Breast epithelium (tissue), 4 donors: ENCODE data around the gene SLC50A1. TPM values are rescaled to one million over a fixed set of nuclear protein-coding genes. Genes with fewer than 3 reads are reported as not detected.
A peak's percentile ranks its signal among the peaks of the same experiment; 100 is the strongest.
"Not testable (repeated sequence)": the region's sequence is repeated elsewhere in the genome, so short reads cannot be mapped to it uniquely, and the experiment has no call there.

Source experiments
- DNase-seq, 2 donors: peaks; one replicate each; pipeline ENCODE4 v3.0.0-alpha.2; 2019; ENCODE audit warnings: low spot score in 2 of 2
- H3K27ac ChIP-seq, 2 donors: fragments of 200-600 bp; sonication (generic) in 1 of 2; one replicate each; pipeline ENCODE4 v1.5.1; 2016 to 2019; ENCODE audit warnings: mild to moderate bottlenecking in 1 of 2
- H3K27me3 ChIP-seq, 2 donors: fragments of 200-600 bp; sonication (generic) in 1 of 2; one replicate each; pipeline versions ENCODE4 v1.5.1 to v1.6.0; 2017 to 2019; ENCODE audit warnings: control low read depth in 1 of 2, mild to moderate bottlenecking in 1 of 2
- H3K36me3 ChIP-seq: fragments of 200-600 bp; one replicate; pipeline ENCODE4 v1.5.1; 2019
- H3K4me1 ChIP-seq, 2 donors: fragments of 200-600 bp; sonication (generic); one replicate each; pipeline ENCODE4 v1.5.1; 2016 to 2019; ENCODE audit warnings: control low read depth in 1 of 2
- H3K4me3 ChIP-seq, 3 donors: fragments of 200-600 bp; sonication (generic); 1 replicate in 2 of 3; 2 replicates in 1 of 3; pipeline ENCODE4 v1.5.1; 2016 to 2019; ENCODE audit warnings: mild to moderate bottlenecking in 3 of 3, moderate library complexity in 2 of 3
- H3K9me3 ChIP-seq, 2 donors: fragments of 200-600 bp; sonication (generic) in 1 of 2; one replicate each; pipeline ENCODE4 v1.5.1; 2016 to 2019; ENCODE audit warnings: control low read depth in 1 of 2
- POLR2A ChIP-seq: fragments of 450-650 bp; IDR thresholded peaks from one replicate; pipeline ENCODE4 v1.6.1; 2016; ENCODE audit warnings: antibody characterized with exemption, mild to moderate bottlenecking, moderate library complexity
- POLR2AphosphoS5 ChIP-seq, 3 donors: sonication (generic); formaldehyde crosslinking; IDR thresholded peaks; one replicate each; pipeline ENCODE4 v1.6.1; 2017; ENCODE audit warnings: antibody characterized with exemption in 3 of 3
- intact Hi-C: fragments of 100-400 bp; cut with DNase I; formaldehyde crosslinking; loops from one replicate; pipeline ENCODE4 v1.15.1; 2023; ENCODE audit warnings: low total_unique reads
- total RNA-seq, 3 donors: library from RNA; depleted of rRNA; stranded (reverse); fragments of >200 nt; gene quantifications; one replicate each; pipeline ENCODE4 v1.1.0, GENCODE V29; 2016
- TF ChIP-seq, protein P1 (sequence below), 3 donors: fragments of 450-650 bp; IDR thresholded peaks; one replicate each; pipeline ENCODE4 v1.5.1; 2016 to 2017; ENCODE audit warnings: antibody characterized with exemption in 3 of 3, mild to moderate bottlenecking in 3 of 3, moderate library complexity in 3 of 3

SLC50A1 gene
- total RNA-seq, 3 donors from 2014 or later, result 25.0 to 32.4 (median 28.5) TPM

DNA sequence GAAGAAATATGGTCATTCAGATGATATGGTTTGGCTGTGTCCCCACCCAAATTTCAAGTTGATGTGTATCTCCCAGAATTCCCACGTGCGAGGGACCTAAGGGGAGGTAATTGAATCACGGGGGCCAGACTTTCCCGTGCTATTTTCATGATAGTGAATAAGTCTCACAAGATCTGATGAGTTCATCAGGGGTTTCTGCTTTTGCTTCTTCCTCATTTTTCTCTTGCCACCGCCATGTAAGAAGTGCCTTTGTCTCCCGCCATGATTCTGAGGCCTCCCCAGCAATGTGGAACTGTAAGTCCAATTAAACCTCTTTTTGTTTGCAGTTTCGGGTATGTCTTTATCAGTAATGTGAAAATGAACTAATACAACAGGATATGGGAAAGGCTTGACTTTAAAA is 6.1 kb downstream of the SLC50A1 start:
- no peak for DNase-seq
- Histone ChIP-seq H3K4me1 (peaks cover 0 to 4% of the 10 kb centered on the region in 2 donors), H3K36me3 (no peaks in the 10 kb centered on the region), H3K4me3 (no peak overlapping the region), H3K9me3 (no peaks in the 10 kb centered on the region), H3K27ac (no peak overlapping the region), H3K27me3 (no peaks in the 10 kb centered on the region)
- intact Hi-C loops, result no loop called here
- TF ChIP-seq POLR2AphosphoS5 (IDR thresholded peaks at IDR 0.05), result no peak
- no peak for TF ChIP-seq POLR2A
- TF ChIP-seq, protein P1, sequence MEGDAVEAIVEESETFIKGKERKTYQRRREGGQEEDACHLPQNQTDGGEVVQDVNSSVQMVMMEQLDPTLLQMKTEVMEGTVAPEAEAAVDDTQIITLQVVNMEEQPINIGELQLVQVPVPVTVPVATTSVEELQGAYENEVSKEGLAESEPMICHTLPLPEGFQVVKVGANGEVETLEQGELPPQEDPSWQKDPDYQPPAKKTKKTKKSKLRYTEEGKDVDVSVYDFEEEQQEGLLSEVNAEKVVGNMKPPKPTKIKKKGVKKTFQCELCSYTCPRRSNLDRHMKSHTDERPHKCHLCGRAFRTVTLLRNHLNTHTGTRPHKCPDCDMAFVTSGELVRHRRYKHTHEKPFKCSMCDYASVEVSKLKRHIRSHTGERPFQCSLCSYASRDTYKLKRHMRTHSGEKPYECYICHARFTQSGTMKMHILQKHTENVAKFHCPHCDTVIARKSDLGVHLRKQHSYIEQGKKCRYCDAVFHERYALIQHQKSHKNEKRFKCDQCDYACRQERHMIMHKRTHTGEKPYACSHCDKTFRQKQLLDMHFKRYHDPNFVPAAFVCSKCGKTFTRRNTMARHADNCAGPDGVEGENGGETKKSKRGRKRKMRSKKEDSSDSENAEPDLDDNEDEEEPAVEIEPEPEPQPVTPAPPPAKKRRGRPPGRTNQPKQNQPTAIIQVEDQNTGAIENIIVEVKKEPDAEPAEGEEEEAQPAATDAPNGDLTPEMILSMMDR (IDR thresholded peaks at IDR 0.05), result no peak

DNA sequence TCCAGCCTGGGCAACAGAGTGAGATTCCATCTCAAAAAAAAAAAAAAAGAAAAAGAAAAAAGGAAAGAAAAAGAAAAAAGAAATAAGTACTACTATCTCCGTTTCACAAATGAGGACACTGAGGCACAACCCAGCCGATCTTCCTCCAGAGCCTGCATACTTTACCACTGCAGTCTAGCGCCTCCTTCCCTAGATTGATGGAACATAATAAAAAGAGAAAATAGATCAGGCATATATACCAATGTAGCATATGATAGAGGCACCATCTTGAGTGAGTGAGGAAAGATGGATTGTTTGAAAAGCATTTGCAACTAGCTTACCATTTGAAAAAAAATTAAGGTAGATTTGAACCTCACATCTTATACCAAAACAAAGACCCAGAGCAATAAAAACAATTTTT is 9.8 kb downstream of the SLC50A1 start:
- TF ChIP-seq POLR2AphosphoS5 (IDR thresholded peaks at IDR 0.05) (no peak), POLR2A (no peak)
- TF ChIP-seq, protein P1 (IDR thresholded peaks at IDR 0.05), result no peak
- Histone ChIP-seq H3K4me3 (no peak overlapping the region), H3K27me3 (no peaks in the 10 kb centered on the region), H3K4me1 (no peaks in the 10 kb centered on the region), H3K9me3 (no peaks in the 10 kb centered on the region), H3K36me3 (no peaks in the 10 kb centered on the region), H3K27ac (no peak overlapping the region)
- intact Hi-C loops, result no loop called here
- no peak for DNase-seq

DNA sequence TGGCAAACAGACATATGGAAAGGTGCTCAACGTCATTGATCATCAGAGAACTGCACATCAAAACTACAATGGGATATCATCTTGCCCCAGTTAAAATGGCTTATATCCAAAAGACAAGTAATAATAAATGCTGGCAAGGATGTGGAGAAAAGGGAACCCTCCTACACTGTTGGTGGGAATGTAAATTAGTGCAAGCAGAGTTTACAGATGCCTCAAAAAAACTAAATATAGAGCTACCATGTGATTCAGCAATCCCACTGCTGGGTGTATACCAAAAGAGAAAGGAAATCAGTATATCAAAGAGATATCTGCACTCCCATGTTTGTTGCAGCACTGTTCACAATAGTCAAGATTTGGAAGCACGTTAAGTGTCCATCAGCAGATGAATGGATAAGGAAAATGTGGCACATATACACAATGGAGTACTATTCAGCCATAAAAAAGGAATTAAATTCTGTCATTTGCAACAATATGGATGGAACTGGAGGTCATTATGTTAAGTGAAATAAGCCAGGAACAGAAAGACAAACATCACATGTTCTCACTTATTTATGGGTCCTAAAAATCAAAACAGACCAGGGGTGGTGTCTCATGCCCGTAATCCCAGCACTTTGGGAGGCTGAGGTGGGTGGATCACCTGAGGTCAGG is 20.5 kb downstream of the SLC50A1 start:
- H3K9me3 ChIP-seq, intact Hi-C loops, H3K4me1 ChIP-seq, DNase-seq, H3K27ac ChIP-seq, H3K36me3 ChIP-seq, H3K27me3 ChIP-seq, H3K4me3 ChIP-seq: not testable (repeated sequence)

DNA sequence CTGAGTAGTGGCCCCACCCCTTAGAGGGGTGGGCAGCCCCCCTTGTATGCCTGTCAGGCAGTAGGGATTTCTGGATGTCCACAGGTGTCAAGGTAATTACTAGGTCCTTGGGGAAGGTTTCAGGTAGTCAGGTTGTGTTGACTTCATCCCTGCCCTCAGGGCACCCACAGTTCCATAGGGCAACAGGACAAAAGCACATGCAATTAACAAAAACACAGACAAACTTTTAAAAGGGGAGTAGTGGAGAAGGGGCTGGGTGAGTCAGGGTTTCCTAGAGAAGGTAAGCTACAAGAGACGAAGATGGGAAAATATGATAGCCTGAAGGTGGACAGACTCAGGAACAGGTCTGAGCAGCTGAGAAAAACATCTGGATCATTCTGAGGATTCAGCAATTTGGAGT is 23.3 kb downstream of the SLC50A1 start:
- Histone ChIP-seq H3K36me3 (no peaks in the 10 kb centered on the region), H3K4me3 (no peak overlapping the region), H3K9me3 (no peaks in the 10 kb centered on the region), H3K4me1 (no peaks in the 10 kb centered on the region), H3K27ac (no peak overlapping the region), H3K27me3 (no peaks in the 10 kb centered on the region)
- DNase-seq, result peak in 1 of 2 donors; percentile 34
- intact Hi-C loops, result no loop called here
- no peak for TF ChIP-seq POLR2A
- TF ChIP-seq, protein P1 (IDR thresholded peaks at IDR 0.05), result no peak
- no peak for TF ChIP-seq POLR2AphosphoS5 (IDR thresholded peaks at IDR 0.05)

DNA sequence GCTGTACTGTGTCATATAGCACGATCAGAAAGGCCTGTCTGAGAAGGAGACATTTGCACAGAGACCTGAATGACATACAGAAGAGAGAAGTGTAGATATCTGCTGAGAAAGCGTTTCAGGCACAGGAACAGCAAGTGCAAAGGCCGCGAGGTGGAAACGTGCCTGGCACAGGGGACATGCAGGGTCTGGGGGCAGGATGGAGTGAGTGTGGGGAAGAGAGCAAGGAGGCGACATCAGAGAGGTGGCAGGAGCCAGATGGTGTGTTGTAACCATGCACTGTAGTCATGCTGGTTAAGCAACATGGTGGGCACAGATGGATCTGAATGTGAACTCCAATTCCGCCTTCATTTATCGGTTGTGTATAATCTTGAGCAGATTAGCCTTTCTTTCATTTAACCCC is 24.5 kb downstream of the SLC50A1 start:
- H3K9me3 ChIP-seq, result no peaks in the 10 kb centered on the region
- no peak for TF ChIP-seq POLR2A
- no peak for TF ChIP-seq POLR2AphosphoS5 (IDR thresholded peaks at IDR 0.05)
- TF ChIP-seq, protein P1 (IDR thresholded peaks at IDR 0.05), result no peak
- intact Hi-C loops, result no loop called here
- H3K36me3 ChIP-seq, result no peaks in the 10 kb centered on the region
- H3K27me3 ChIP-seq, result no peaks in the 10 kb centered on the region
- no peaks in the 10 kb centered on the region for H3K4me1 ChIP-seq
- H3K27ac ChIP-seq, result no peak overlapping the region
- H3K4me3 ChIP-seq, result no peak overlapping the region
- no peak for DNase-seq

DNA sequence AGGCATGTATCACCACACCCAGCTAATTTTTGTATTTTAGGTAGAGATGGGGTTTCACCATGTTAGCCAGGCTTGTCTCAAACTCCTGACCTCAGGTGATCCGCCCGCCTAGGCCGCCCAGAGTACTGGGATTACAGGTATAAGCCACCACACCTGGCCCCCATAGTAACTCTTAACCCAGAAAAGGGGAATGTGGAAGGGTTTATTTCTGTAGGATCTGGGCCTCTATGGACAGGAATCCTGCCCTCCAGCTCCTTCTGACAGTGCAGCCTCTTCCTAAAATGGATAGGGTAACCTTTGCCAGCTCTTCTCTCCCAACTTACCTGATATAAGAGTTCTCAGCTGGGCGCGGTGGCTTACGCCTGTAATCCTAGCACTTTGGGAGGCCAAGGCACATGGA is 27.0 kb downstream of the SLC50A1 start:
- H3K36me3 ChIP-seq, DNase-seq, intact Hi-C loops, H3K4me3 ChIP-seq, H3K27ac ChIP-seq, H3K9me3 ChIP-seq, H3K4me1 ChIP-seq, H3K27me3 ChIP-seq: not testable (repeated sequence)

DNA sequence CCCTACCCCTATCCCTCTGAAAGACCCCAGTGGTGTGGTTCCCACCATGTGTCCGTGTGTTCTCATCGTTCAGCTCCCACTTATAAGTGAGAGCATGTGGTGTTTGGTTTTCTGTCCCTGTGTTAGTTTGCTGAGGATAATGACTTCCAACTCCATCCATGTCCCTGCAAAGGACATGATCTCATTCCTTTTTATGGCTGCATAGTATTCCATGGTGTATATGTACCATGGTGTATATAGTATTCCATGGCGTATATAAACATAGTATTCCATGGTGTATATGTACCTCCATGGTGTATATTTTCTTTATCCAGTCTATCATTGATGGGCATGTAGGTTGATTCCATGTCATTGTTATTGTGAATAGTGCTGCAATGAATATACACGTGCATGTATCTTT is 28.1 kb downstream of the SLC50A1 start:
- H3K36me3 ChIP-seq, H3K9me3 ChIP-seq, H3K27ac ChIP-seq, intact Hi-C loops, H3K27me3 ChIP-seq, H3K4me3 ChIP-seq, H3K4me1 ChIP-seq, DNase-seq: not testable (repeated sequence)

DNA sequence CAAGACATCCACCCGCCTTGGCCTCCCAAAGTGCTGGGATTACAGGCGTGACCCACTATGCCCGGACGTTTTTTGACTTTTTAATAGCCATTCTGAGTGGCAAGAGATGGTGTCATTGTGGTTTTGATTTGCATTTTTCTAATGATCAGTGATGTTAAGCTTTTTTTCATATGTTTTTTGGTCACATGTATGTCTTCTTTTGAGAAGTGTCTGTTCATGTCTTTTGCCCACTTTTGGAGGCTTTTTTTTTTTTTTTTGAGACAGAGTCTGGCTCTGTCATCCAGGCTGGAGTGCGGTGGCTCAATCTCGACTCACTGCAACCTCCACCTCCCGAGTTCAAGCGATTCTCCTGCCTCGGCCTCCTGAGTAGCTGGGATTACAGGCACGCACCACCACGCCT is 29.0 kb downstream of the SLC50A1 start:
- not testable (repeated sequence) for H3K4me3 ChIP-seq, H3K27me3 ChIP-seq, H3K27ac ChIP-seq, DNase-seq, H3K4me1 ChIP-seq, H3K9me3 ChIP-seq, H3K36me3 ChIP-seq
- intact Hi-C loops, result loop anchor here (5.0 kb wide), 1 partner anchor 72 kb away; no protein-coding TSS in a partner anchor
